GM21526 (cell line): ENCODE results near the gene DCAF17.
"Not testable (repeated sequence)": the region's sequence is repeated elsewhere in the genome, so short reads cannot be mapped to it uniquely, and the experiment has no call there.

Experiments used
- ATAC-seq: cut with Tn5 transposase; IDR thresholded peaks from one replicate; pipeline ENCODE4 v1.9.1; 2021; ENCODE audit warnings: moderate library complexity; ENCODE audit not compliant: unreplicated experiment, low FRiP score

The DCAF17 gene

GRCh38 chr2:171509945-171510731, 76.1 kb downstream of the DCAF17 start:
- ATAC-seq, result peak; percentile 69

GRCh38 chr2:171512014-171512413, 78.0 kb downstream of the DCAF17 start:
- no peak for ATAC-seq

GRCh38 chr2:171512683-171513195, 78.7 kb downstream of the DCAF17 start:
- ATAC-seq, result no peak

- ATAC-seq, result no peak
Measured at GRCh38 chr2:171513719-171514160, 79.7 kb downstream of the DCAF17 start.

- ATAC-seq, result no peak
Measured at GRCh38 chr2:171514908-171515582, 81.0 kb downstream of the DCAF17 start.

GRCh38 chr2:171515672-171516298, 81.8 kb downstream of the DCAF17 start:
- ATAC-seq, result no peak

GRCh38 chr2:171516793-171517192, 82.8 kb downstream of the DCAF17 start:
- no peak for ATAC-seq

GRCh38 chr2:171520471-171520870, 86.4 kb downstream of the DCAF17 start:
- ATAC-seq, result no peak

- no peak for ATAC-seq
Measured at GRCh38 chr2:171521361-171522051, 87.5 kb downstream of the DCAF17 start.

- ATAC-seq, result no peak
Measured at GRCh38 chr2:171522052-171522787, 88.2 kb downstream of the DCAF17 start, which contains the start of gene CYBRD1. Gene CYBRD1 (plus strand): TSS chr2:171522474. CDS start chr2:171522546, 72 bp downstream.

GRCh38 chr2:171522788-171523087, 88.7 kb downstream of the DCAF17 start:
- ATAC-seq, result no peak

GRCh38 chr2:171523088-171524017, 89.3 kb downstream of the DCAF17 start:
- no peak for ATAC-seq

GRCh38 chr2:171524018-171524401, 90.0 kb downstream of the DCAF17 start:
- ATAC-seq, result no peak

GRCh38 chr2:171529914-171530313, 95.9 kb downstream of the DCAF17 start:
- no peak for ATAC-seq

- no peak for ATAC-seq
Measured at GRCh38 chr2:171530378-171530777, 96.4 kb downstream of the DCAF17 start.

GRCh38 chr2:171530859-171531258, 96.8 kb downstream of the DCAF17 start:
- ATAC-seq, result not testable (repeated sequence)

GRCh38 chr2:171531291-171531690, 97.3 kb downstream of the DCAF17 start:
- ATAC-seq, result no peak

- ATAC-seq, result no peak
Measured at GRCh38 chr2:171531836-171532450, 97.9 kb downstream of the DCAF17 start.

- no peak for ATAC-seq
Measured at GRCh38 chr2:171533331-171533730, 99.3 kb downstream of the DCAF17 start.
